Measurements from ENCODE around the gene OLFML2A. TPM values are rescaled to one million over a fixed set of nuclear protein-coding genes. Genes with fewer than 3 reads are reported as not detected.

OLFML2A gene
- polyA plus RNA-seq, 3 donors: 0.03 to 0.25 TPM; not detected in 1

DNA sequence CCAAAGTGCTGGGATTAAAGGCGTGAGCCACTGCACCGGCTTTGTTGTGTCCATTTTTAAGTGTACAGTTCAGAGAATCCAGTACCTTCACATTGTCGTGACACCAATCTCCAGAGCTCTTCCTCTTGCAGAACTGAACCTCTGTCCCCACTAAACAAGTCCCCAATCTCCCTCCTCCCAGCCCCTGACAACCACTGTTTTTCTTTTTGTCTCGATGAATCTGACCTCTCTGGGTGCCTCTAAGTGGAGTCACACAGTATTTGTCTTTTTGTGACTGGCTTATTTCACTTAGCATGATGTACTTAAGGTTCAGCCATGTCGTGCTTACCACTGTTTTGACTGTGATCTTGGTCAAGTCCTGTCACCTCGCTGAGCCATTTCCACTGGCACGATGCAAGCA lies 77.9 kb downstream of the OLFML2A start:
- Histone ChIP-seq H4K20me1 (ENCODE audit: insufficient read depth, low read length) (peaks cover 40% of the 10 kb centered on the region), H3K4me3 (replicated peaks in 1 of 3; ENCODE audit: low read depth in 2 of 3, low read length in 3 of 3) (no peak overlapping the region), H3K27me3 (ENCODE audit: control insufficient read depth in 2 of 2, insufficient read depth in 2 of 2, low read length in 2 of 2) (no peaks in the 10 kb centered on the region), H3K4me1 (ENCODE audit: control insufficient read depth in 1 of 2, insufficient read depth in 2 of 2, low read length in 2 of 2) (peaks cover 7 to 16% of the 10 kb centered on the region in 2 donors), H3K36me3 (replicated peaks in 1 of 2; ENCODE audit: control insufficient read depth in 1 of 2, insufficient read depth in 2 of 2, low read length in 2 of 2) (peaks cover 31 to 32% of the 10 kb centered on the region in 2 donors), H3K27ac (ENCODE audit: low read depth in 1 of 2, low read length in 2 of 2) (no peak overlapping the region), H3K79me2 (ENCODE audit: insufficient read depth, low read length) (peaks cover 12% of the 10 kb centered on the region), H3K9me3 (replicated peaks in 1 of 2; ENCODE audit: control insufficient read depth in 1 of 2, insufficient read depth in 1 of 2, low read length in 2 of 2) (no peaks in the 10 kb centered on the region), H3K9ac (ENCODE audit: insufficient read depth, low read length, poor library complexity, severe bottlenecking) (no peak overlapping the region), H2AFZ (ENCODE audit: insufficient read depth, low read depth, low read length, poor library complexity, severe bottlenecking) (no peak overlapping the region), H3K4me2 (replicated peaks; ENCODE audit: extremely low read depth, low read length, poor library complexity, severe bottlenecking) (no peak overlapping the region)
- TF ChIP-seq, protein P1, sequence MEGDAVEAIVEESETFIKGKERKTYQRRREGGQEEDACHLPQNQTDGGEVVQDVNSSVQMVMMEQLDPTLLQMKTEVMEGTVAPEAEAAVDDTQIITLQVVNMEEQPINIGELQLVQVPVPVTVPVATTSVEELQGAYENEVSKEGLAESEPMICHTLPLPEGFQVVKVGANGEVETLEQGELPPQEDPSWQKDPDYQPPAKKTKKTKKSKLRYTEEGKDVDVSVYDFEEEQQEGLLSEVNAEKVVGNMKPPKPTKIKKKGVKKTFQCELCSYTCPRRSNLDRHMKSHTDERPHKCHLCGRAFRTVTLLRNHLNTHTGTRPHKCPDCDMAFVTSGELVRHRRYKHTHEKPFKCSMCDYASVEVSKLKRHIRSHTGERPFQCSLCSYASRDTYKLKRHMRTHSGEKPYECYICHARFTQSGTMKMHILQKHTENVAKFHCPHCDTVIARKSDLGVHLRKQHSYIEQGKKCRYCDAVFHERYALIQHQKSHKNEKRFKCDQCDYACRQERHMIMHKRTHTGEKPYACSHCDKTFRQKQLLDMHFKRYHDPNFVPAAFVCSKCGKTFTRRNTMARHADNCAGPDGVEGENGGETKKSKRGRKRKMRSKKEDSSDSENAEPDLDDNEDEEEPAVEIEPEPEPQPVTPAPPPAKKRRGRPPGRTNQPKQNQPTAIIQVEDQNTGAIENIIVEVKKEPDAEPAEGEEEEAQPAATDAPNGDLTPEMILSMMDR (IDR thresholded peaks at IDR 0.05): no peak
- 61% methylated on average over 5 of the region's 7 CpGs for WGBS (ENCODE audit: insufficient coverage)
- intact Hi-C loops (cut with micrococcal nuclease): loop anchor here (5.0 kb wide), 2 partner anchors 143 to 238 kb away; no protein-coding TSS in a partner anchor
- peak overlapping the region in 2 of 7 donors; percentile 10 to 31 for H3K27ac Mint-ChIP-seq
- peaks cover 14% of the 10 kb centered on the region for H3K4me1 Mint-ChIP-seq
- peaks cover 5 to 13% (median 6%) of the 10 kb centered on the region in 3 donors for H3K27me3 Mint-ChIP-seq (ENCODE audit: low read depth in 3 of 3)
- no peak overlapping the region for H3K4me3 Mint-ChIP-seq
- H3K36me3 Mint-ChIP-seq: peaks cover 29 to 33% of the 10 kb centered on the region in 2 donors
- DNase-seq: no peak
- no peaks in the 10 kb centered on the region for H3K9me3 Mint-ChIP-seq

DNA sequence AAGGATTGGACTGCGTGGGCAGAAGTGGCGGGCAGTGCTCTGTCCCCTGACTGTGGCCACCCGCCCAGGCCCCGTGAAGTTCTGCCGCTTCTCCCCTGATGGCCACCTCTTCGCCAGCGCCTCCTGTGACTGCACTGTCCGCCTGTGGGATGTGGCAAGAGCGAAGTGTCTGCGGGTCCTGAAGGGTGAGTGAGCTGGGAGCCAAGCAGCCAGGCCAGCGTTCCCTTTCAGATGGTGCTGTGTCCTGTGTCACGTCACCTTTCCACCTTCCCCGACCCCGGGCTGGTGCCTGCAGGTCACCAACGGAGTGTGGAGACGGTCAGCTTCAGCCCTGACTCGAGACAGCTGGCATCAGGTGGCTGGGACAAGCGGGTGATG lies 78.6 kb downstream of the OLFML2A start:
- H3K36me3 ChIP-seq (replicated peaks in 1 of 2; ENCODE audit: control insufficient read depth in 1 of 2, insufficient read depth in 2 of 2, low read length in 2 of 2): peaks cover 38 to 40% of the 10 kb centered on the region in 2 donors
- no peak for DNase-seq
- peaks cover 47% of the 10 kb centered on the region for H4K20me1 ChIP-seq (ENCODE audit: insufficient read depth, low read length)
- H3K27me3 ChIP-seq (ENCODE audit: control insufficient read depth in 2 of 2, insufficient read depth in 2 of 2, low read length in 2 of 2): no peaks in the 10 kb centered on the region
- H3K4me3 ChIP-seq (replicated peaks in 1 of 3; ENCODE audit: low read depth in 2 of 3, low read length in 3 of 3): no peak overlapping the region
- H2AFZ ChIP-seq (ENCODE audit: insufficient read depth, low read depth, low read length, poor library complexity, severe bottlenecking): no peak overlapping the region
- H3K4me1 Mint-ChIP-seq: peaks cover 22% of the 10 kb centered on the region
- H3K9me3 ChIP-seq (replicated peaks in 1 of 2; ENCODE audit: control insufficient read depth in 1 of 2, insufficient read depth in 1 of 2, low read length in 2 of 2): no peaks in the 10 kb centered on the region
- H3K9ac ChIP-seq (ENCODE audit: insufficient read depth, low read length, poor library complexity, severe bottlenecking): no peak overlapping the region
- intact Hi-C loops (cut with micrococcal nuclease): no loop called here
- peaks cover 5 to 13% (median 6%) of the 10 kb centered on the region in 3 donors for H3K27me3 Mint-ChIP-seq (ENCODE audit: low read depth in 3 of 3)
- H3K4me3 Mint-ChIP-seq: no peak overlapping the region
- WGBS (ENCODE audit: insufficient coverage): 84% methylated on average over 18 of the region's 18 CpGs
- no peaks in the 10 kb centered on the region for H3K9me3 Mint-ChIP-seq
- no peak overlapping the region for H3K4me2 ChIP-seq (replicated peaks; ENCODE audit: extremely low read depth, low read length, poor library complexity, severe bottlenecking)
- H3K4me1 ChIP-seq (ENCODE audit: control insufficient read depth in 1 of 2, insufficient read depth in 2 of 2, low read length in 2 of 2): peaks cover 13 to 23% of the 10 kb centered on the region in 2 donors
- peaks cover 19% of the 10 kb centered on the region for H3K79me2 ChIP-seq (ENCODE audit: insufficient read depth, low read length)
- no peak overlapping the region for H3K27ac ChIP-seq (ENCODE audit: low read depth in 1 of 2, low read length in 2 of 2)
- peaks cover 36 to 40% of the 10 kb centered on the region in 2 donors for H3K36me3 Mint-ChIP-seq
- peak overlapping the region in 3 of 7 donors; percentile 6 to 73 (median 70) for H3K27ac Mint-ChIP-seq
- TF ChIP-seq, protein P1 (IDR thresholded peaks at IDR 0.05): no peak
